Measurements from ENCODE around the gene CLEC17A.
"Not testable (repeated sequence)": the region's sequence is repeated elsewhere in the genome, so short reads cannot be mapped to it uniquely, and the experiment has no call there.

DNA sequence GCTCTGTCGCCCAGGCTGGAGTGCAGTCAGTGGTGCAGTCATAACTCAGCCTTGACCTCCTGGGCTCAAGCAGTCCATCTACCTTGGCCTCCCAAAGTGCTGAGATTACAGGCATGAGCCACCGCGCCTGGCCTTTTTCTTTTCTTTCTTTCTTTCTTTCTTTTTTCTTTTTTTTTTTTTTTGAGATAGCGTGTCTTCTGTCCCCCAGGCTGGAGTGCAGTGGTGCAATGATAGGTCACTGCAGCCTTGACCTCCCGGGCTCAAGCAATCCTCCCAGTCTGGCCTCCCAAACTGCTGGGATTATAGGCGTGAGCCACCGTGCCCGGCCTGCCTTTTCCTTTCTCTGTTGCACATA is 30.9 kb upstream of the CLEC17A start:
- TF ChIP-seq POLR2A, EP300 (IDR thresholded peaks at IDR 0.05): not testable (repeated sequence)
- TF ChIP-seq, protein P1, sequence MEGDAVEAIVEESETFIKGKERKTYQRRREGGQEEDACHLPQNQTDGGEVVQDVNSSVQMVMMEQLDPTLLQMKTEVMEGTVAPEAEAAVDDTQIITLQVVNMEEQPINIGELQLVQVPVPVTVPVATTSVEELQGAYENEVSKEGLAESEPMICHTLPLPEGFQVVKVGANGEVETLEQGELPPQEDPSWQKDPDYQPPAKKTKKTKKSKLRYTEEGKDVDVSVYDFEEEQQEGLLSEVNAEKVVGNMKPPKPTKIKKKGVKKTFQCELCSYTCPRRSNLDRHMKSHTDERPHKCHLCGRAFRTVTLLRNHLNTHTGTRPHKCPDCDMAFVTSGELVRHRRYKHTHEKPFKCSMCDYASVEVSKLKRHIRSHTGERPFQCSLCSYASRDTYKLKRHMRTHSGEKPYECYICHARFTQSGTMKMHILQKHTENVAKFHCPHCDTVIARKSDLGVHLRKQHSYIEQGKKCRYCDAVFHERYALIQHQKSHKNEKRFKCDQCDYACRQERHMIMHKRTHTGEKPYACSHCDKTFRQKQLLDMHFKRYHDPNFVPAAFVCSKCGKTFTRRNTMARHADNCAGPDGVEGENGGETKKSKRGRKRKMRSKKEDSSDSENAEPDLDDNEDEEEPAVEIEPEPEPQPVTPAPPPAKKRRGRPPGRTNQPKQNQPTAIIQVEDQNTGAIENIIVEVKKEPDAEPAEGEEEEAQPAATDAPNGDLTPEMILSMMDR (IDR thresholded peaks at IDR 0.05): not testable (repeated sequence)
